ENCODE data around the gene JTB. TPM values are rescaled to one million over a fixed set of nuclear protein-coding genes. Genes with fewer than 3 reads are reported as not detected.

The JTB gene
- total RNA-seq, 1 donor from 2014 or later = 58.7 TPM

GRCh38 chr1:153956997-153957715 lies 20.3 kb downstream of the JTB start:
- peak overlapping the region; percentile 97 for H3K27ac Mint-ChIP-seq (ENCODE audit: unreplicated experiment)
- DNase-seq (ENCODE audit: low spot score) = no peak
- no peak for TF ChIP-seq CTCF (IDR thresholded peaks at IDR 0.05; ENCODE audit: unreplicated experiment)
- peaks cover 28% of the 10 kb centered on the region for H3K36me3 Mint-ChIP-seq (ENCODE audit: low read depth, unreplicated experiment)
- peaks cover 17% of the 10 kb centered on the region for H3K27me3 Mint-ChIP-seq (ENCODE audit: unreplicated experiment)
- no peaks in the 10 kb centered on the region for H3K9me3 Mint-ChIP-seq (ENCODE audit: unreplicated experiment)
- peaks cover 53% of the 10 kb centered on the region for H3K4me1 Mint-ChIP-seq (ENCODE audit: unreplicated experiment)
- peak overlapping the region; percentile 100 for H3K4me3 Mint-ChIP-seq (ENCODE audit: unreplicated experiment)

- H3K4me1 Mint-ChIP-seq (ENCODE audit: unreplicated experiment) = peaks cover 37% of the 10 kb centered on the region
- no peak for DNase-seq (ENCODE audit: low spot score)
- H3K36me3 Mint-ChIP-seq (ENCODE audit: low read depth, unreplicated experiment) = peaks cover 39% of the 10 kb centered on the region
- no peaks in the 10 kb centered on the region for H3K9me3 Mint-ChIP-seq (ENCODE audit: unreplicated experiment)
- TF ChIP-seq CTCF (IDR thresholded peaks at IDR 0.05; ENCODE audit: unreplicated experiment) = no peak
- peak overlapping the region; percentile 72 for H3K4me3 Mint-ChIP-seq (ENCODE audit: unreplicated experiment)
- H3K27ac Mint-ChIP-seq (ENCODE audit: unreplicated experiment) = no peak overlapping the region
- H3K27me3 Mint-ChIP-seq (ENCODE audit: unreplicated experiment) = peaks cover 9% of the 10 kb centered on the region
These were observed 22.6 kb downstream of the JTB start for GRCh38 chr1:153954826-153955225.

GRCh38 chr1:153953859-153954365 lies 23.6 kb downstream of the JTB start:
- no peak for DNase-seq (ENCODE audit: low spot score)
- Mint-ChIP-seq H3K4me3 (ENCODE audit: unreplicated experiment) (peak overlapping the region; percentile 72), H3K4me1 (ENCODE audit: unreplicated experiment) (peaks cover 29% of the 10 kb centered on the region), H3K36me3 (ENCODE audit: low read depth, unreplicated experiment) (peaks cover 36% of the 10 kb centered on the region), H3K9me3 (ENCODE audit: unreplicated experiment) (no peaks in the 10 kb centered on the region), H3K27ac (ENCODE audit: unreplicated experiment) (no peak overlapping the region), H3K27me3 (ENCODE audit: unreplicated experiment) (peaks cover 9% of the 10 kb centered on the region)
- no peak for TF ChIP-seq CTCF (IDR thresholded peaks at IDR 0.05; ENCODE audit: unreplicated experiment)

GRCh38 chr1:153951801-153952200 lies 25.7 kb downstream of the JTB start:
- Mint-ChIP-seq H3K36me3 (ENCODE audit: low read depth, unreplicated experiment) (peaks cover 36% of the 10 kb centered on the region), H3K4me3 (ENCODE audit: unreplicated experiment) (no peak overlapping the region), H3K9me3 (ENCODE audit: unreplicated experiment) (no peaks in the 10 kb centered on the region), H3K27me3 (ENCODE audit: unreplicated experiment) (peaks cover 10% of the 10 kb centered on the region), H3K27ac (ENCODE audit: unreplicated experiment) (no peak overlapping the region), H3K4me1 (ENCODE audit: unreplicated experiment) (peaks cover 18% of the 10 kb centered on the region)
- no peak for TF ChIP-seq CTCF (IDR thresholded peaks at IDR 0.05; ENCODE audit: unreplicated experiment)
- DNase-seq (ENCODE audit: low spot score) = no peak

- TF ChIP-seq CTCF (IDR thresholded peaks at IDR 0.05; ENCODE audit: unreplicated experiment) = no peak
- Mint-ChIP-seq H3K36me3 (ENCODE audit: low read depth, unreplicated experiment) (peaks cover 36% of the 10 kb centered on the region), H3K27me3 (ENCODE audit: unreplicated experiment) (peaks cover 10% of the 10 kb centered on the region)
These were observed 26.3 kb downstream of the JTB start for GRCh38 chr1:153951183-153951582.

More at GRCh38 chr1:153951183-153951582, 26.3 kb downstream of the JTB start:
- no peaks in the 10 kb centered on the region for H3K9me3 Mint-ChIP-seq (ENCODE audit: unreplicated experiment)
- no peak overlapping the region for H3K27ac Mint-ChIP-seq (ENCODE audit: unreplicated experiment)
- peaks cover 12% of the 10 kb centered on the region for H3K4me1 Mint-ChIP-seq (ENCODE audit: unreplicated experiment)
- peak overlapping the region; percentile 66 for H3K4me3 Mint-ChIP-seq (ENCODE audit: unreplicated experiment)
- DNase-seq (ENCODE audit: low spot score) = no peak
